ENCODE data around the gene AFF2.
"Not testable (repeated sequence)": the region's sequence is repeated elsewhere in the genome, so short reads cannot be mapped to it uniquely, and the experiment has no call there.

AFF2 gene

GRCh38 chrX:148871422-148872160 is 371.2 kb downstream of the AFF2 start:
- DNase-seq = no peak

GRCh38 chrX:148872161-148872535 is 371.7 kb downstream of the AFF2 start:
- DNase-seq = no peak

- no peak for DNase-seq
Measured at GRCh38 chrX:148872881-148873280, 372.5 kb downstream of the AFF2 start.

GRCh38 chrX:148874636-148875246 is 374.3 kb downstream of the AFF2 start:
- no peak for DNase-seq

- no peak for DNase-seq
Measured at GRCh38 chrX:148878371-148878770, 378.0 kb downstream of the AFF2 start.

GRCh38 chrX:148885203-148885602 is 384.8 kb downstream of the AFF2 start:
- no peak for DNase-seq

GRCh38 chrX:148893395-148893794 is 393.0 kb downstream of the AFF2 start:
- no peak for DNase-seq

- DNase-seq = no peak
Measured at GRCh38 chrX:148902581-148902980, 402.2 kb downstream of the AFF2 start.

GRCh38 chrX:148903176-148903575 is 402.8 kb downstream of the AFF2 start:
- no peak for DNase-seq

GRCh38 chrX:148904421-148905111 is 404.1 kb downstream of the AFF2 start:
- DNase-seq = no peak

- no peak for DNase-seq
Measured at GRCh38 chrX:148905400-148905799, 405.0 kb downstream of the AFF2 start.

- DNase-seq = not testable (repeated sequence)
Measured at GRCh38 chrX:148906628-148907027, 406.2 kb downstream of the AFF2 start.

GRCh38 chrX:148909758-148910157 is 409.3 kb downstream of the AFF2 start:
- DNase-seq = no peak

GRCh38 chrX:148913971-148914370 is 413.6 kb downstream of the AFF2 start:
- no peak for DNase-seq

GRCh38 chrX:148914783-148915182 is 414.4 kb downstream of the AFF2 start:
- no peak for DNase-seq

- DNase-seq = no peak
Measured at GRCh38 chrX:148915474-148915873, 415.1 kb downstream of the AFF2 start.

- DNase-seq = no peak
Measured at GRCh38 chrX:148917441-148917840, 417.0 kb downstream of the AFF2 start.

- DNase-seq = no peak
Measured at GRCh38 chrX:148923631-148924030, 423.2 kb downstream of the AFF2 start.

- no peak for DNase-seq
Measured at GRCh38 chrX:148926371-148926770, 426.0 kb downstream of the AFF2 start.

- DNase-seq = no peak
Measured at GRCh38 chrX:148928811-148929210, 428.4 kb downstream of the AFF2 start.

GRCh38 chrX:148929686-148930085 is 429.3 kb downstream of the AFF2 start:
- no peak for DNase-seq

- DNase-seq = no peak
Measured at GRCh38 chrX:148930206-148930729, 429.9 kb downstream of the AFF2 start.

- DNase-seq = no peak
Measured at GRCh38 chrX:148933881-148934280, 433.5 kb downstream of the AFF2 start.

- DNase-seq = peak in 1 of 2 experiments; percentile 28
Measured at GRCh38 chrX:148938348-148938747, 437.9 kb downstream of the AFF2 start.
